ENCODE data around the gene AGRP. TPM values are rescaled to one million over a fixed set of nuclear protein-coding genes. Genes with fewer than 3 reads are reported as not detected.

Gene AGRP, protein sequence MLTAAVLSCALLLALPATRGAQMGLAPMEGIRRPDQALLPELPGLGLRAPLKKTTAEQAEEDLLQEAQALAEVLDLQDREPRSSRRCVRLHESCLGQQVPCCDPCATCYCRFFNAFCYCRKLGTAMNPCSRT
- total RNA-seq, result not detected in 2 replicates

DNA sequence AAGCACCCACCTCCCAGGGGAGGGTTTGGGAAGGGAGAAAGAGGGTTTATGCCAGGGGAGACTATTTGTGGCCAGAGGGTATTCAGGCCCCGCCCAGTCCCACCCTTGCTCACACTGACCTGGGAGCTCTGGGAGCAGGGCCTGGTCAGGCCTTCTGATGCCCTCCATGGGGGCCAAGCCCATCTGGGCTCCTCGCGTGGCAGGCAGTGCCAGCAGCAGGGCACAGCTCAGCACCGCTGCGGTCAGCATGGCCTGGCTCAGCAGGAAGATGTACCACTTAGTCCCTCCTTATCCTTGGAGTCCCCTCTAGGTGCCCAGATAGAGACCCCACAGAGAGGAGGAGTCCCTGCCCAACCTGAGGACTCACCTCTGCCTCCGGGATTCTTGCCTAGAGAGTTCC lies at the start of gene AGRP:
AGRP (minus strand) TSS at position 398 of the 400 bp plus-strand sequence; CDS start at position 249, 149 bp downstream.
- TF ChIP-seq, protein P1, sequence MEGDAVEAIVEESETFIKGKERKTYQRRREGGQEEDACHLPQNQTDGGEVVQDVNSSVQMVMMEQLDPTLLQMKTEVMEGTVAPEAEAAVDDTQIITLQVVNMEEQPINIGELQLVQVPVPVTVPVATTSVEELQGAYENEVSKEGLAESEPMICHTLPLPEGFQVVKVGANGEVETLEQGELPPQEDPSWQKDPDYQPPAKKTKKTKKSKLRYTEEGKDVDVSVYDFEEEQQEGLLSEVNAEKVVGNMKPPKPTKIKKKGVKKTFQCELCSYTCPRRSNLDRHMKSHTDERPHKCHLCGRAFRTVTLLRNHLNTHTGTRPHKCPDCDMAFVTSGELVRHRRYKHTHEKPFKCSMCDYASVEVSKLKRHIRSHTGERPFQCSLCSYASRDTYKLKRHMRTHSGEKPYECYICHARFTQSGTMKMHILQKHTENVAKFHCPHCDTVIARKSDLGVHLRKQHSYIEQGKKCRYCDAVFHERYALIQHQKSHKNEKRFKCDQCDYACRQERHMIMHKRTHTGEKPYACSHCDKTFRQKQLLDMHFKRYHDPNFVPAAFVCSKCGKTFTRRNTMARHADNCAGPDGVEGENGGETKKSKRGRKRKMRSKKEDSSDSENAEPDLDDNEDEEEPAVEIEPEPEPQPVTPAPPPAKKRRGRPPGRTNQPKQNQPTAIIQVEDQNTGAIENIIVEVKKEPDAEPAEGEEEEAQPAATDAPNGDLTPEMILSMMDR (conservative IDR thresholded peaks at IDR 0.05; ENCODE audit: low read depth, low read length), result no peak
- no peak within 1 kb of the TSS for H3K4me3 ChIP-seq (ENCODE audit: low read depth, low read length)
- DNase-seq (ENCODE audit: low read depth), result no peak

DNA sequence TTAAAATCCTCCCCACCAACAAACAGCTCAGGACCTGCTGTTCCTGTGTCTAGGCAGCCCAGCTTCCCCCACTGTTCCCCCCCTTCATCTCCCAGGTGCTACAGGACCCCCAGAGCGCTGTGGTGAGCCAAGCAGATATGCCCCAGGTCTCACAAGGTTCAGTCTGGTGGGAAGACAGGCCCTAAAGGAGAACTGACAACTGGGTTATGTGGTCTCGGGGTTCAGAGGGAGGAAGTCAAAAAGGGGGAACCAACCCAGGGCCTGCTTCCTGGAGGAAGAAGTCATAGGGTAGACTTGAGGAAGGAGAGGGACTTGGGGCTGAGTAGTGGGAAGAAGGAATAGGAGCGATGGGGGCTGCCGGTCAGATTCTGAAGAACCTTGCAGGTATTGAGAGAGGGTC lies 47.9 kb upstream of the AGRP start:
- TF ChIP-seq, protein P1 (conservative IDR thresholded peaks at IDR 0.05; ENCODE audit: low read depth, low read length), result no peak
- DNase-seq (ENCODE audit: low read depth), result no peak
- H3K4me3 ChIP-seq (ENCODE audit: low read depth, low read length), result peak overlapping the region; percentile 92

DNA sequence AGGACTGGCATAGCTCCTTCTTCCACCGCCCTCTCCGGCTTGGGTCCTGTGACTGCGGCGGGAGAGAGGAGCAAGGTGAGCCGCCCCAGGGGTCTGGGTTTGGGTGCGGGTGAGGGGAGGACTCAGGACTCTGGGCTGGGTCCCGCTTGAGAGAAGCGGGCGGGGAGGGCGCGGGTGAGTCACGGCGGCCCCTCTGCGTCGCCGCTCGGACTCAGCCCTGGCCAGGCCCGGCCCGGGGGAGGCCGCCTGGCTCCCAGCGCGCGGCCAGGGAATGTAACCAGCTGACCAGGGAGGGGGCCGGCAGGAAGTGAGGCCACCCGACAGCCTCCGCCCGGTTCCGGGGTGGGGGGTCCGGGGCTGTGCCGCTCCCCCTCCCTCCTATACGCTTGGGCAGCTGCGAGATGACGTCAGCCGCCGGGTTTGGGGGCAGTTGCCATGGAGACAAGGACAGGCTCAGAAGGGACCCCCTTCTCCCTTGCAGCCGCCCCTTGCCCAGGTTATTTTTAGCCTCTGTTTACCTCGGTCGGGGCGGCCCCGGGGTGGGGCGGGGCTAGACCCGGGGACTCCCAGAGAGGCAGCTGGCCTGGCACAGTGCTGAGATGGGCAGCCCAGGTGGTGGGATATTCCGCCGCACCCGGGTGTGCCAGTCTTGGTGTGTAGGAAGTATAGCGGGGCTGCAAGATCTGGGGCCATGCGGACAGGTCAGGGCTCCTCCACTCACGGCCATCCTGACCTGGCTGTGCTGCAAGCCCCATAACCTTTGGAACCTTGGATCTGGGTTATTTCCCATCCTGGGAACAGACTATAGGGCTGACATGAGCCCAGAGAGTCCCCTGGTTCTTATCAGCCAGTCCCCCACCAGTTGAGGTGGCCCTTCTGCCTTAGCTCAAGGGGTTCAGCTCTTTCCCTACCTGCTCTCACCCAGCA lies 46.9 kb upstream of the AGRP start:
- TF ChIP-seq, protein P1 (conservative IDR thresholded peaks at IDR 0.05; ENCODE audit: low read depth, low read length), result no peak
- peak overlapping the region; percentile 92 for H3K4me3 ChIP-seq (ENCODE audit: low read depth, low read length)
- no peak for DNase-seq (ENCODE audit: low read depth)

DNA sequence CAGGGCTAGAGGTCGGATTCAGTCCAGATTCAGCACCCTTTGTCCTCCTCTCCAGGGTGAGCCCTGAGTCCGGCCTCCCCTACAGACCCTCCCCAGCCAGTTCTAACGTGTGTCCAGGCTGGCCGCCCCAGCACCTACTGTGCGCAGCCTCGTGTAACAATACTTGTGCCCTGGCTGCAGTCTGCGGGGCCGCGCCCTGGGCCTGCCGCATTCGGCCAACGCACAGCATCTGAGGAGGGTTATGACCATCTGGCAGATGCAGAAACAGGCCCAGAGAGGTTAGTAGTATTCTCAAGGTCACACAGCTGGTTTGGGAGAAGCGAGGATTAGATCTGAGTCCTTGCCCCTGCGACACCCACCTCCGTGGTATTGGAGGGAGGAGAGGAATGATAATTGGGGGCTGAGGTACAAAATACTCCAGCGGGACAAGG lies 46.2 kb upstream of the AGRP start:
- DNase-seq (ENCODE audit: low read depth), result no peak
- peak overlapping the region; percentile 92 for H3K4me3 ChIP-seq (ENCODE audit: low read depth, low read length)
- TF ChIP-seq, protein P1 (conservative IDR thresholded peaks at IDR 0.05; ENCODE audit: low read depth, low read length), result no peak

DNA sequence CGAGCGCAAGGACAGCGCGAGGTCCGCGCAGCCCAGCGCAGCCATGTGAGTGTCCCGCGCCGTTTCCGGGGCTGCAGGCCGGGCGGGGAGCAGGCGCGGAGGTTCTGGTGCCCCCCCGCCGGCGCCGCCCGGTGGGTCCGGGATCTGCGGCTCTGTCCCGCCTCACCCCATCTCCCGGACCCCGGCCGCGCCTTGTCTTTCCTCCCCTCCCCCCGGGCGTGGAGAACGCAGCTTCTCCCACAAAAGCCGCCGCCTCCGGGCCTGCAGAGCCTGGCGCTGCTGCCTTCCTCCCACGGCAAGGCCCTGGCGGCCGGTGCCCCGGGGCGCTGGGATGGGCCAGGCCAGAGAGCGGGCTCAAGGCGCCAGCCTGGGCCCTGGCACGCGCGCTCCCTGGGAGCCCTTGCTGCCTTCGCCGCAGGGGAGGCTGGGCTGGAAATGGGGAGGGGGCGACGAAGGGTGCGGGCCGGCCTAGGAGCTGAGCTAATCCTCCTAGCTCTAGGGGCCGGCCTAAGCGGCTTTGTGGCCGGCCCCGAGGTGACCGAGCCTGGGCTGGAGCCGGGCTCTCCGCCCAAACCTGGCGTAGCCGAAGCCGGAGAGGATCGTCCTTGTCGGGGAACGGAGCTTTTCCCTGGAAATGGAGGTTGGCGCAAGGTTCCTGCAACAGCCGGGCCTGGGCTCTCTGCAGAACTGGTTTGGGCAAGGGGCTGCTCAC lies 45.7 kb upstream of the AGRP start:
- TF ChIP-seq, protein P1 (conservative IDR thresholded peaks at IDR 0.05; ENCODE audit: low read depth, low read length), result no peak
- DNase-seq (ENCODE audit: low read depth), result no peak

DNA sequence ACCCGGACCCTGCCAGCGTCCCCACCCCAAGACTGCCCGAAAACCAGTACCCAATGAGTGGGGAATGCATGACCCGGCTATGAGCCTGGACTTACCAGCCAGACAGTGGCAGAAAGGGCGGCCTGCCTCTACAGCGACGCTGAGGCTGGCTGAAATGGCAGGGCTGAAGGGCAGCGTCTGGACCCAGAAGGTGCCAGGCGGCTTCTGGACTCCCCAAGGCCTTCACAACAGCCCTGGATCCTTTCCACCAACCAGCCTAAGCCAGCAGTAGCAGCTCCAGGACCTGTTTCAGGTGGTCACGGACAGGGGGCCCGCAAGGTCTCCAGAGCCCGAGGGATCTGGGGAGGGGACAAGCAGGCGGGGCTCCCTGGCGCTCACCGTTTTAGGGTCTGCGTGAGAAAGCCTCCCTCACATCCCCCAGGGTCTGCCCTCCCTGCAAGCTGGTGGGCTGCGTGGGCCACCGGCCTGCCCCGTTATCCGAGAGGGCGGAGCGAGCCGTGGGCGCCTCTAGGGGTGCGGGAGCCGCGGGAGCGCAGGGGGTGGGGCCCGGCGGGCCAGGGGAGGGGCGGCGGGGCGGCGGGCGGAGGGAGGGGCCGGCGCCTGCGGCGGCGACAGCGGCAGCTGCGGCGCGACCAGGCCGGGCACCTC lies 45.0 kb upstream of the AGRP start, which contains the start of gene RIPOR1:
RIPOR1 (plus strand) TSS at position 608 of the 648 bp plus-strand sequence. CDS start 9,618 bp downstream, outside the sequence.
- peak within 1 kb of the TSS; percentile 92 for H3K4me3 ChIP-seq (ENCODE audit: low read depth, low read length)
- no peak for DNase-seq (ENCODE audit: low read depth)
- TF ChIP-seq, protein P1 (conservative IDR thresholded peaks at IDR 0.05; ENCODE audit: low read depth, low read length), result no peak

More for the DNA sequence above, 45.7 kb upstream of the AGRP start:
- peak overlapping the region; percentile 92 for H3K4me3 ChIP-seq (ENCODE audit: low read depth, low read length)

Data from epithelial cell of proximal tubule (primary cell).